ENCODE data around the gene BDP1. TPM values are rescaled to one million over a fixed set of nuclear protein-coding genes. Genes with fewer than 3 reads are reported as not detected.
"Not testable (repeated sequence)": the region's sequence is repeated elsewhere in the genome, so short reads cannot be mapped to it uniquely, and the experiment has no call there.

The BDP1 gene
- total RNA-seq, 2 donors from 2014 or later, result 13.1 to 18.6 TPM

DNA sequence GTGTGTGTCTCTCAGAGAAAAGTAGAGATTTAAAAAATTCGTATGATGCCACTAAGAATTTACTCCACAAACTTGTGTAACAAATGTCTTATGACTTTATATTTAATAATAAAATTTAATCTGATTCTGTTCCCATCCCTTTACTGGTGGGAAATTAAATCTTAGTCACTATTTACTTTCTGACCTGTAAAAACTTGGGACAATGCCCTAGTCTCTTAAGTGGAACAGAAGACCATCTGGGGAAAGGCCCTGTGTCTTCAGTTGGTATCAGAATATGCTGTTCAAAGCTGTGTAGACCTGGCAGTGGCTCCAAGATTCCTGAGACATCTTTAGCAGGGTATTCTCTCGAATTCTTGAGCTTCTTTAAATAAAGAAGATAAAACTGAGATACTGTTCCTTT is 2.6 kb upstream of the BDP1 start:
- no peak for DNase-seq
- no peak for ATAC-seq
- intact Hi-C loops (cut with DNase I), result no loop called here

- ATAC-seq (no peak), DNase-seq (no peak)
- intact Hi-C loops (cut with DNase I), result no loop called here
Observed at GRCh38 chr5:71454913-71455312, 538 bp upstream of the BDP1 start.

- ATAC-seq (no peak), DNase-seq (no peak)
- intact Hi-C loops (cut with DNase I), result no loop called here
Observed at GRCh38 chr5:71456362-71456743, 902 bp downstream of the BDP1 start.

DNA sequence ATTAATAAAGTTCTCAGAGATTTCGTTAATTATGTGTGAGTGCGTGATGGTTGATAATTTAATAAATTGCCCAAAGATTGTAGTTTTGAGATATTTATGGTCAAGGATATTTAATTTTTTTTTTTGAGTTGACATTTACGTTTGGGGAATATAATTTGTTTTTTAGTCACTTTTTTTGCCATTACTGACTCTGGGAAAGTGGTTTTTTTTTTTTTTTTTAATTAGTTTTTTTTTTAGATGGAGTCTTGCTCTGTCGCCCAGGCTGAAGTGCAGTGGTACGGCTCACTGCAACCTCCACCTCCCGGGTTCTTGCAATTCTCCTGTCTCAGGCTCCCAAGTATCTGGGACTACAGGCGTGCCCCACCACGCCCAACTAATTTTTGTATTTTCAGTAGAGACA is 1.7 kb downstream of the BDP1 start:
- DNase-seq, result no peak
- ATAC-seq, result no peak
- intact Hi-C loops (cut with DNase I), result no loop called here

GRCh38 chr5:71460693-71461092 is 5.2 kb downstream of the BDP1 start:
- DNase-seq (no peak), ATAC-seq (no peak)
- intact Hi-C loops (cut with DNase I), result no loop called here

DNA sequence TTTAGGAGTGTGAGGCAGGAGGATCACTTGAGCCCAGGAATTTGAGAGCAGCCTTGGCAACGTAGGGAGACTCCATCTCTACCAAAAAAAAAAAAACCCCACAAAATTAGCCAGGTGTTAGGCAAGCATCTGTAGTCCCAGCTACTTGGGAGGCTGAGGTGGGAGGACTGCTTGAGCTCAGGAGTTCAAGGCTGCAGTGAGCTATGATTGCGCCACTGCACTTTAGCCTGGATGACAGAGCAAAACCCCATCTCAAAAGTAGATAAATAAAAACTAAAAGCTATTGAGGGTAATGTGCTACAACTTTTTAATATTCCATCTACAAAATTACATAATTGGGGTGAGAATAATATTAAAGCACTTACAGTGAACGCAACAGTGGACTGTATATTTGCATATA is 5.9 kb downstream of the BDP1 start:
- ATAC-seq (no peak), DNase-seq (no peak)
- intact Hi-C loops (cut with DNase I), result no loop called here

DNA sequence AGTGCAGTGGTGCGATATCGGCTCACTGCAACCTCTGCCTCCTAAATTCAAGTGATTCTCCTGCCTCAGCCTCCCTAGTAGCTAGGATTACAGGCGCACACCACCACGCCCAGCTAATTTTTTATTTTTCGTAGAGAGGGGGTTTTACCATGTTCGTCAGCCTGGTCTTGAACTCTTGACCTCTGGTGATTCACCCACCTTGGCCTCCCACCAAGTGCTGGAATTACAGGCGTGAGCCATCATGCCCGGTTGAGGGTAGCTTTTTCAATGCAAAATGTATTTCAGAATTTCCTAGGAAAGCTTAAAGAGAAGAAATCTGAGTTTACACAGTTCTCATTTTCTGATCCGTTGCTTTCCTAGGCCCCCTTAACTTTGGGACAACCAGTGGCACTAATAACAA is 15.7 kb downstream of the BDP1 start:
- intact Hi-C loops (cut with DNase I), result no loop called here
- ATAC-seq, result no peak
- no peak for DNase-seq

GRCh38 chr5:71475788-71476384 is 20.4 kb downstream of the BDP1 start:
- intact Hi-C loops (cut with DNase I), result no loop called here
- no peak for DNase-seq
- ATAC-seq, result no peak

DNA sequence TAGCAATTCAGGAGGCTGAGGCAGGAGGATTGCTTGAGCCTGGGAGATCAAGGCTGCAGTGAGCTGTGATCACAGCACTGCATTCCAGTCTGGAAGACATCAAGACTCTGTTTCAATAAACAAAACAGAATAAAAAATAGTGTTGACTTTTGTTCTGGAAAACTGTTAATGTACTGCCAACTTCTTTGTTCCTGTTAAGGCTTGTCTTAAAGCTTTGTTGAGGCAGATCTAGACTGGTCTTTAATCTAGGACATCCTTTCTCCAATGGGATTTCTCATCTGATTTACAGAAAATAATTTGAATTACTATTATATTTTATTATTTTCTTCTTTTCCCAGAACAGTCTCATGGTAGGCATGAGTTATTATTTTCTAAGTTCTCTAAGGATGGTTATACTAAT is 26.0 kb downstream of the BDP1 start:
- intact Hi-C loops (cut with DNase I), result loop anchor here in 1 of 2 donors (10.0 kb wide), 1 partner anchor 63 kb away; no protein-coding TSS in a partner anchor

GRCh38 chr5:71482132-71482531 is 26.7 kb downstream of the BDP1 start:
- ATAC-seq (peak in 1 of 2 donors; percentile 54), DNase-seq (peak; percentile 32)
- intact Hi-C loops (cut with DNase I), result loop anchor here in 1 of 2 donors (10.0 kb wide), 1 partner anchor 63 kb away; no protein-coding TSS in a partner anchor

More for the DNA sequence above, 26.0 kb downstream of the BDP1 start:
- no peak for DNase-seq
- ATAC-seq, result no peak

GRCh38 chr5:71483355-71483754 is 27.9 kb downstream of the BDP1 start:
- intact Hi-C loops (cut with DNase I), result loop anchor here in 1 of 2 donors (10.0 kb wide), 1 partner anchor 61 kb away; no protein-coding TSS in a partner anchor
- DNase-seq (no peak), ATAC-seq (no peak)

DNA sequence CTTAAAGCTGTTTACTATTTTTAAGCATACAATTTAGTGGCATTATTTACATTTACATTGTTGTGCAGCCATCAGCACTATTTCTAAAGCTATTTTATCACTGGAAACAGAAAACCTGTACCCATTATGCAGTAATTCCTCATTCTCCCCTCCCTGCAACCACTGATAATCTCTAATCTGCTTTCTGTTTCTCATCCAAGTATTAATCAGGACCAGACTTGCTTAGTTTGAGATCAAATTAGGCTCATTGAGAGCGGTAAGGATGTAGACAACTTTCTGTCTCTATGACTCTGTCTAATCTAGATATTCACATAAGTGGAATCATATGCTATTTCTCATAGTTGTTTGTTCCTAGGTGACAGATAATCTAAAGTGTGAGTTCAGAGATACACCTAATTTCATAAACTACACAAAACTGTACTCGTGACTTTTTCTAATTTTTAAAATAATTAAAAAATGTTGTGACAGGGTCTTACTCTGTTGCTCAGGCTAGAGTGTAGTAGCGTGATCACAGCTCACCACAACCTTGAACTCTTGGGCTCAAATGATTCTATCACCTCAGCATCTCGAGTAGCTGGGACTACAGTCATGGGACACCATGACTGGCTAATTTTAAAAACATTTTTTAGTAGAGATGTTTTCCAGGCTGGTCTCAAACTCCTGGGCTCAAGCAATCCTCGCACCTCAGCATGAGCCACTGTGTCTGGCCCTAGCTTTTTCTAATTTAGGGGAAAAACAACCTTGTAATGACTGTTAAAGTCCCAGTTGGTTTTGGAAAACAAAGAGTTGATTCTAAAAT is 37.6 kb downstream of the BDP1 start:
- no peak for ATAC-seq
- no peak for DNase-seq
- intact Hi-C loops (cut with DNase I), result no loop called here

- intact Hi-C loops (cut with DNase I); ATAC-seq; DNase-seq: not testable (repeated sequence)
Observed at GRCh38 chr5:71494202-71494601, 38.8 kb downstream of the BDP1 start.

- DNase-seq; intact Hi-C loops (cut with DNase I); ATAC-seq: not testable (repeated sequence)
Observed at GRCh38 chr5:71498756-71499155, 43.3 kb downstream of the BDP1 start.

- no peak for DNase-seq
- no peak for ATAC-seq
- intact Hi-C loops (cut with DNase I), result no loop called here
Observed at GRCh38 chr5:71503536-71503935, 48.1 kb downstream of the BDP1 start.

DNA sequence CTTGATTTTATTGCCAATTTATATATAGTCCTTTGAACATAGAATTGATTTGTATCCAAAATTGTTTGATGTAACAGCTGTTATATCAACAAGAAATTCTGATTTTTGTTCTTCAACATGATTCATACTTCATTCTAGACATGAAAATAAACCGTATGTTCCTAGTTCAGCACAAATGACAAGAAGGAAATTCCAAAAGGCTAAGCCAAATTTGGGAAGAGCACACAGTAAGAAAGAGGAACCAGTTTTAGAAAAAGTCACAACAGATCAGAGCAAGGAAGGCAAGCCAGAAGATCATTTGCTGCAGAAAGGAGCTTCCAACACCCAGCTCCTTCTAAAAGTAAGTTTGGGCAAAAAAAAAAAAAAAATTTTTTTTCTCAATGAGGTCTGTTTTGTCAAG is 66.7 kb downstream of the BDP1 start:
- DNase-seq (no peak), ATAC-seq (no peak)
- intact Hi-C loops (cut with DNase I), result no loop called here

DNA sequence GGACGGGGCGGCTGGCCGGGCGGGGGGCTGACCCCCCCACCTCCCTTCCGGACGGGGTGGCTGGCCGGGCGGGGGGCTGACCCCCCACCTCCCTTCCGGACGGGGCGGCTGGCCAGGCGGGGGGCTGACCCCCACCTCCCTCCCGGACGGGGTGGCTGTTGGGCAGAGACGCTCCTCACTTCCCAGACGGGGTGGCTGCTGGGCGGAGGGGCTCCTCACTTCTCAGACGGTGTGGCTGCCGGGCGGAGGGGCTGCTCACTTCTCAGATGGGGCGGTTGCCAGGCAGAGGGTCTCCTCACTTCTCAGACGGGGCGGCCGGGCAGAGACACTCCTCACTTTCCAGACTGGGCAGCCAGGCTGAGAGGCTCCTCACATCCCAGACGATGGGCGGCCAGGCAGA is 70.2 kb downstream of the BDP1 start:
- intact Hi-C loops (cut with DNase I); ATAC-seq; DNase-seq: not testable (repeated sequence)

DNA sequence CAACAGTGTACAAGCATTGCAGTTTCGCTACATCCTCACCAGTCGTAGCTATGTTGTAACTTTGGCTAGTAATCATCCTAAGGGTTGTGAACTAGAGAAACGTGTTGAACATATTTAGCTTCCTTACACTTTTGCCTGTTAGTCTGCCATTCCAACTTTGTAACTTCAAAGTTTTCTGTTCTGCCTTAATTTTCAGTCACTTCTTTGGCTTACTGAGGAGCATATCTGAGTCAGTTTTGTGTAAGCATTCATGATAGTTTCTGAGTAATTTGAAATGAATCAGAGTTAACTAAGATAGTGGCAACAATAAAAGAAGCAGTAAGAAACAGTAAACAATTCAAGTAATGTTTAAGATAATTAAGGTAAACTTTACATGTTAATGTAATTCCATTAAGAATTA is 72.8 kb downstream of the BDP1 start:
- intact Hi-C loops (cut with DNase I), result no loop called here
- DNase-seq (no peak), ATAC-seq (no peak)

- intact Hi-C loops (cut with DNase I), result no loop called here
- ATAC-seq (no peak), DNase-seq (no peak)
Observed at GRCh38 chr5:71529682-71530081, 74.2 kb downstream of the BDP1 start.

DNA sequence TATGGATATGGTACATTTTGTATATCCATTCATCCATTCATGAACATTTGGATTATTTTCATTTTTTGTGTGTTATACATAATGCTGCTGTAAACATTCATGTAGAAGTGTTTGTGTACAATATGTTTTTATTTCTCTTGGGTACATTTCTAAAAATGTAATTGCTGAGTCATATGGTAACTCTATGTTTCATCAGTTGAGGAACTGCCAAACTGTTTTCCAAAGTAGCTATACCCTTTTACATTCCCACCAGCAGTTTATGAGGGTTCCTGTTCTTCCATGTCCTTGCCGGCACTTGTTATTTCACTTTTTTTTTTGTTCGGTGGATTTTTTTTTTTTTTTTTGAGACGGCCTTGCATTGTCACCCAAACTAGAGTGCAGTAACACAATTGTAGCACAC is 77.7 kb downstream of the BDP1 start:
- DNase-seq (no peak), ATAC-seq (peak in 1 of 2 donors; percentile 45)
- intact Hi-C loops (cut with DNase I), result no loop called here

GRCh38 chr5:71533615-71534014 is 78.2 kb downstream of the BDP1 start:
- intact Hi-C loops (cut with DNase I), result no loop called here
- DNase-seq (no peak), ATAC-seq (peak; percentile 55 to 84)

Data from left cardiac atrium (tissue), 4 donors.